T-helper 2 cell treated with Interferon-gamma antibody and Interleukin-4, amounts not matched to agents 100 ng/mL and 5 ng/mL, for 36 hours (primary cell): Measurements from ENCODE around the gene TMEM198. TPM values are rescaled to one million over a fixed set of nuclear protein-coding genes. Genes with fewer than 3 reads are reported as not detected.

Experiments used
- intact Hi-C: fragments of 100-400 bp; cut with micrococcal nuclease; formaldehyde crosslinking; loops from one replicate; pipeline ENCODE4 v1.15.1; 2023
- total RNA-seq: library from RNA; stranded (reverse); gene quantifications from 2 replicates; pipeline ENCODE4 v1.2.3, GENCODE V29; 2022

The TMEM198 gene
- total RNA-seq, 1 donor from 2014 or later, result 0.41 TPM

DNA sequence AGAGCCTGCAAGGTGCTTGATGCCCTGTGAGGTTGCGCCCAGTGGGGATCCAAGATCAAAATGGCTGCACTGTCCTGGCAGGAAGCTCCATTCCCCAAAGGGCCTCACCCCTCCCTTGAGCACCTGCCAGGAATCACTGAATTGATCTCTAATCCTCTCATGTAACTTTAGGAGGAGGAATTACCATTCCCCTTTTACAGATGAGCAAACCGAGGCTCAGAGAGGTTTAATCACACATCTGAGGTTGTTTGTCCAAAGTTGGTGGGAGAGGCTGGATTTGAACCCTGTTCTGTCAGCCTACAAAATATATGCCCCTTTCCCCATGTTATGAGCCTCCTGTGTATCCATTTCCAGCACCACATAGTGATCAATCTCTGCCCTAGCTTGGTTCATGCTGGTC is 19.0 kb upstream of the TMEM198 start:
- intact Hi-C loops, result no loop called here

DNA sequence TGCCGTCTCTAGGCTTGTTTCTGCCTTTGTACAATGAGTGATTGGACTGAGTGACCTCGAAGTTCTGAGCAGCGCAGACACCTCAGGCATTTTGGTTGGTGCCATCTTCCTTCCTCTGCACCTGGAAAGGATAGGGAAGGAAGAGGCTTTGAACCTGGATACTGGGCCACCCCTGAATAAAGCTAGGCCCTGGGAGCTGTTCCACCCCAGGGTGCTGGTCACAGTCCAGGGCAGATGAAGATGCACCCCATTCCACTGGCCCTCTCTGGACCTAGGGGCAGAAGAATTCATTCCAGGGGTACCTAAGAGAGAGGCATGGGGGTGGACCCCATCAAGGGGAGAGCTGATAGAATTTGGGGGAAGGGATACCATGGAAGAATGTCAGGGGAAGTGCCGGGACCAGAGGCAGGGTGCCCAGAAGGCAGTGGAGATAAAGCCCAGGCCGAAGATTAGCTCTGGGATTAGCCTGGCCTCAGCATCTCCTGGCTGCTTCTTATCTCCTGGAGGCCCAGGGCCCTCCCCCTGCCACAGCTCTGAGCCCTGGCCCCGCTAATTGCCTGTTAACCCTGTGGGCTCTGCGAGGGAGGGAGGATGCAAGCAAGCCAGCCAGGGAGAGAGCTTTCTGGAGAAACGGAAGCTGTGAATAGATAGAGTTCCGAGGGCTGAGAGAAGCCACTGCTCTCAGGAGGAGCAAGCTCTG is 18.1 kb upstream of the TMEM198 start:
- intact Hi-C loops, result no loop called here

DNA sequence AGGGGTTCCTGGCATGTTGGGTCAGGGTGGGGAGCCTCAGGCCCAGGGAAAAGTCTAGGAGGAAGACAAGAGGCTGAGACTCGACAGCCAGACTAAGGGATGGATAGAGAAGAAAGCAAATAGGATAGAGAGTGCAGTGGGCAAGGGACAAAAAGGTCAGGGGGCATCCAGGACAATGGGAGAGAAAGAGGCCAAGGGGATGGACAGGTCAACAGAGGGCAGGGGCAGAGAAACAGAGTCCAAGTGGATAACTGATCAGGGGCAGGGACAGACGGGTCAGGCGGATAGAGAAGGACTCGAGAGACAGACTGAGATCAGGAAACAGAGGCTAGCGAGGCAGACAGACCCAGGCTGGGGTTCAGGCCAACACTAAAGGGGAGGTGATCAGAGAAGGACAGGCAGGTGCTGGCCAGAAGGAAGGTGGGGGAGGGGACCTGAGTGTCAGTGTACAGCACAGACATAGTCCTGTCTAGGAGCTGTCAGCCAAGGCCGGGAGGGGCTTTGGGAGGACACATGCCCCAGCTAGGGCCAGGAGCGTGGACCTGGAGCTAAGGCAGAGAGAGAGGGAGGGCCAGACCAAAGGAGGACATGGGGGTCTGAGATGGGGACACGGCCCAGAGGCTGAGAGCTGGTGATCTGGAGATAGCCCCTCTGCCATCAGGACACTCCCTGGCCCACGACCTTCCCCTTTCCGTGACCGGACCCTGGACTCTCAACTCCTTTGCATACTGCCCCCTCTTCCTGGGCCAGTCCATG is 17.3 kb upstream of the TMEM198 start:
- intact Hi-C loops, result no loop called here

DNA sequence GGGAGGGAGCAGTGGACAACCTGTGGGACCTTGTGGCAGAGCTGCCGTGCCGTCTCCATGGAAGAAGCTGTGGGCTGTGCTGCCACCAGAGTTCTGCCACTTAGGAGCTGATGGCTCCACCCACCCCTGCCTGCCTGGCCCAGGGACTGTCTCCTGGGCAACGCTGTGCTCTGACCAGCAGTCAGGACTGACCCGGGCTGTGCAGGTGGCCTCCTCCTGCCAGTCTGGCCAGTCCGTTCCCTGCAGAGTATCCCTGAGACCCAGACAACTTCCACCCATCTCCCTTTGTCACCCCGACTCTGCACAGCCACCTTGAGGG is 16.8 kb upstream of the TMEM198 start:
- intact Hi-C loops, result no loop called here

DNA sequence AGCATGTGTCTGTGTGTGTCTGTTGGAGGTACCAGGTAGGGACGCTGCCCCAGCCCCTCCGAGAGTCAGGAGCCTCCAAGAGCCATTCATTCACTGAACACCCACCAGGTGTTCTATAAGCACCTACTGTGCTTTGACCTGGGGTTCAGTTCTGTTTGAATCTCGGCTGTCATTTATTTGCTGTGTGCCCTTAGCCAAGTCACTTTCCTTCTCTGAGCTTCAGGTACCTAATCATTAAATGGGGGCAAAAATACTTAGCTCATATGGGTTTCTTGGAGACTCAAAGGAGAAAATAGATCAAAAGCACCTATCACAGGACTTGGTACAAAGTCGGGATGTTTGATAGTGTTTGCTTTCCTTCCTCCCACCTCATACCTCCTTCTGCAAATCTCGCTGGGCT is 16.4 kb upstream of the TMEM198 start:
- intact Hi-C loops, result no loop called here

DNA sequence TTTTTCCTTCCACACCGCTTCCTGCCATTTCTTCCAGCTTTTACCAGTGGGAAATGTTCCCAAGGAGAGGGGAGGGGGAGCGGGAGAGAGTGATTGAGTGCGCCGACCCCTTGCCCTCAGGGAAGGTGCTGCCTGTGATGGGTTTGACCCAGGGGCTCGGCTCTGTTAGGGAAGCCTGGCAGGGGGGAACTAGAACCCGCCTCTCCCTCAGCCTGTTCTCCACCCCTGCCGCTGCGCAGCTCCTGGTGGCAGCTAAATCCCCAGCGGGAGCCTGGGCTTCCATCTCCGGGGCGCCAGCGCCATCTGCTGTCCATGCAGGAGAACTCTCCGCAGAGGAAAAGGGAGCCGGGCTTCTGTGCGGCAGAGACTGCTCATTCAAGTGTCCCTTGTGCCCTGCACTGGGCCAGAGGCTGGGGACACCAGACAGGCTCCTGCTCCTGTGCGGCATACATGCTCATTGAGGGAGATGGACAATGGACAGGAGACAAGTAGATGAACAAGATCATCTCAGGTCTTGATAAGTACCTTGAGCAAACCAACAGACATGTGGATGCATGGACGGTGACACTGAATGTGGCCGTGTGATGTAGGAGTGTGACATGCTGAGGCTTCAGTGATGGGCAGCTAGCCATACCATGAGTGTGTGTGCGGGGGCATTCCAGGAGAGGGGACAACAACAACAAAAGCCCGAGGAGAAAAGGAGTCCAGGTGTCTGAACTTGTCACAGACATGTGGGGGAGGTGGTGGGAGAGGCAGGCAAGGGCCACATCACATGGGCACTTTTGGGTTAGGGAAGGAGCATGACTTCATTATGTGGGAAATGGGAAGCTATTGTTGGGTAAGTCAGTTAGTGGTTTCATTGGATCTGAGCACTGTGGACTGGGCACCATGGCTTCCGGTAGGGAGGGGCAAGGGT is 13.5 kb upstream of the TMEM198 start:
- intact Hi-C loops, result loop anchor here (1.0 kb wide), 4 partner anchors 35 to 127 kb away; no protein-coding TSS in a partner anchor

DNA sequence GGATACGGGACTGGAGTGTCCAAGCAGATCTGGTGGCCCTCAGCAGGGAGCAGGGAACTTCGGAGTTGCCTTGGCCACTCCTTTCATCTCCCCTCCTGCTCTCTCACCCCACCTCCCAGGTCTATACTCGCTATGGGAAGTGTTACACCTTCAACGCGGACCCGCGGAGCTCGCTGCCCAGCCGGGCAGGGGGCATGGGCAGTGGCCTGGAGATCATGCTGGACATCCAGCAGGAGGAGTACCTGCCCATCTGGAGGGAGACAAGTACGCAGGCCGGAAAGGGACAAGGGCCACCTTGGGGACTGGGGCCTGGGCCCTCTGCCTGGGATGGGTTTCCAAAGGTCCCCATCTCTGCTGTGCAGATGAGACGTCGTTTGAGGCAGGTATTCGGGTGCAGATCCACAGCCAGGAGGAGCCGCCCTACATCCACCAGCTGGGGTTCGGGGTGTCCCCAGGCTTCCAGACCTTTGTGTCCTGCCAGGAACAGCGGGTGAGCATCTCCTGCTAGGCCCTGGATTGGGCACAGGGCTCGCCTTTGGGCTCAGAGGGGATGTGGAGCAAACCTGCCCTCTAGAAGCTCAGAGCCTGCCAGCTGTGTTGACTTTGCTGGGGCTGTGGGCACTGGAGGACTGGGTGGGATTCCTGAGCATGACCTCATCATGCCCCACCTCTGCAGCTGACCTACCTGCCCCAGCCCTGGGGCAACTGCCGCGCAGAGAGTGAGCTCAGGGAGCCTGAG is 12.0 kb upstream of the TMEM198 start:
- intact Hi-C loops, result no loop called here

DNA sequence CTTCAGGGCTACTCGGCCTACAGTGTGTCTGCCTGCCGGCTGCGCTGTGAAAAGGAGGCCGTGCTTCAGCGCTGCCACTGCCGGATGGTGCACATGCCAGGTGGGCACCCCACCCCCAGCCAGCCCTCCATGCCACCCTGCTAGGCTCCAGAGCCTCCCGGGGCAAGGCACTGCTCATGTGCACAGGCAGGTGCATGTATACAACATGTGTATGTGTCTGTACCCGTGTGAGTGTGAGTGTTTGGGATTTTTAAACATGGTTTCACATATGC is 11.5 kb upstream of the TMEM198 start:
- intact Hi-C loops, result no loop called here

DNA sequence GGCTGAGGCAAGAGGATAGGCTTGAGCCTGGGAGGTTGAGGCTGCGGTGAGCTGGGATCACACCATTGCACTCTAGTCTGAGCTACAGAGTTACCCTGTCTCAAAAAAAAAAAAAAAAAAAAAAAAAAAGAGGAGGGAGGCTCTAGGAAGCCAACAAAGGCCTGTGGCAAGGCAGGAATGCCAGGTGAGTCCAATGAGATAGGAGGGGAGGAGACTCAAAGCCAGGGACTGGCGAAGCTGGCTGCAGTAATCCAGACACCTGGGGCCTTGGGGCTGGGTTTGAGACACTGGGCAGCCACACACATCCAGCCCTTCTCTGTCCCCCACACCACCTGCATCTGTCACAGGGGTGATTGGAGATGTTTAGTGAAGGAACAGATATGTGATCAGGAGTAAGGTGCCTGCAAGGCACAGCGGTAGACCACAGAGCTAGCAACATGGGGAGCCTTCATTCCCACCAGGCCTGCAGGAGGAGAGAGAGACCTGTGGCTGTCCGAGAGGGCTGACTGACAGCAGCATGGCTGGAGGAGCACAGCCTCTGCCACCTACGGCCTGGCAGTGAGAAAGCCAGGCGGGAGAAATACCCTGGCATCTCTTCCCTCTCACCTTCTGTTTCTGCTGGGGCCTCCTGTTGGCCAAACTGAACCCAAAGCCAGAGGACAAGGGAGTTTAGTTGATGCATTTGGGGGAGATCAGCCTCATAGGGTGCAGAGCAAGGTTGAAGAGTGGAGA is 9.7 kb upstream of the TMEM198 start:
- intact Hi-C loops, result no loop called here

DNA sequence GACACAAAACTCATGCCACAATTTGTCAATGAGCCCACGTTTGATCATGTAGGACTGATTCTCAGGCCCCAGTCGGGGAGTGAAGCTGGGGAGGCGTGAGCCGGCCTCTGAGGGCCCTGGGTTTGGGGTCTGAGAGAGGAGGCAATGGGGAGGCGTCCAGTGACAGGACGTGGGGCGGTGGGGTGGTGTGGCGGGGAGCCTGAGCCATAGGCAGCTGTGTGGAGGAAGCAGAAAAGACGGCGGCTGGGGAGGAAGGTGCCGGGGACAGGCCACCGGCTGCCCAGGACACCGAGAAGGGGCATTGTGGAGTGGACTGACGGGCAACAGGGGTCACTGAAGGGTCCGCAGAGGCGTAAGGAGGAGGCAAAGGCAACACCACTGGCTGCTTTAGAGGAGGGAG is 7.4 kb upstream of the TMEM198 start:
- intact Hi-C loops, result no loop called here

DNA sequence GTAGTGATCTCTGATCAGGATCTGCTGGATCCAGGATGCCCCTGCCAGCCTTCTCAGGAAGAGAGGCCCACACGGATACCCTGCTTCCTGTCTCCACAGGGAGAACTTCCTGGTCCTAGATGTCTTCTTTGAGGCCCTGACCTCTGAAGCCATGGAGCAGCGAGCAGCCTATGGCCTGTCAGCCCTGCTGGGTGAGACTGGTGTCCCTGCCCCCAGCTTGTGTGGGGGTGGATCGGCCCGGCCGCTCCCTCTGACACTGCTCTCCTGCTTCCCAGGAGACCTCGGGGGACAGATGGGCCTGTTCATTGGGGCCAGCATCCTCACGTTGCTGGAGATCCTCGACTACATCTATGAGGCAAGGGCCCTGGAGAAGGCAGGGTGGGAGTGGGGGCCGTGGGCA is 6.9 kb upstream of the TMEM198 start:
- intact Hi-C loops, result no loop called here

DNA sequence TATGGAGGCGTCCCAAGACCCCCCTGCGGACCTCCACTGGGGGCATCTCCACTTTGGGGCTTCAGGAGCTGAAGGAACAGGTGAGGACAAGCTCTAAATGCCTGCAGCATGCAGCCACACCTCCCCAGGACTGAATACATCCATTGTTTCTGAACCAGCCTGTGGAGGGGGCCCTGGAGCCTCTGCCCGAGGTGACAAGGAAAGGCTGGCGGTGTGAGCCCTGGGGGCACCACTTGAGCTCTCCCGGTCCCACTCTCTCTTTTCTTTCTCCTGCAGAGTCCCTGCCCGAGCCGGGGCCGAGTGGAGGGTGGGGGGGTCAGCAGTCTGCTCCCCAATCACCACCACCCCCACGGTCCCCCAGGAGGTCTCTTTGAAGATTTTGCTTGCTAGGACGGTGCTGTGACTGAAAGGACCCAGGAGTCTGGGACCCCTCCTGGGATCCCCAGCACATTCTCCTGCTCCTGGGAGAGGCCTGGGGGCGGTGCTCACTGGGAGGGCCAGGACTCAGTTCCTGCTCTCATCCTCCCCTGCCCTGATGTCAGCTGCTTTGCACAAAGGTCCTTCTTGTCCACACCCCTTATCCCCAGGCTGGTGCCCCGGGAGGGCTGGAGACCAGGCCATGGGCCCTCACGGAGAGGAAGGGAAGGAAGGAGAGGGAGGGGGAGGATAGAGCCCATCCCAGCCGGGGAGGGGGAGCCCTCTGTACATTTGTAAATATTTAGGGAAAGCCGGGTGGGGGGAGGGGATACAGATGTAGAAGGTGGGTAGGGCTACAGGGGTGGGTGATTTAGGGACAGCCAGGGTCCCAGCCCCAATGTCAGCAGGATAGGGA is 6.0 kb upstream of the TMEM198 start:
- intact Hi-C loops, result no loop called here

DNA sequence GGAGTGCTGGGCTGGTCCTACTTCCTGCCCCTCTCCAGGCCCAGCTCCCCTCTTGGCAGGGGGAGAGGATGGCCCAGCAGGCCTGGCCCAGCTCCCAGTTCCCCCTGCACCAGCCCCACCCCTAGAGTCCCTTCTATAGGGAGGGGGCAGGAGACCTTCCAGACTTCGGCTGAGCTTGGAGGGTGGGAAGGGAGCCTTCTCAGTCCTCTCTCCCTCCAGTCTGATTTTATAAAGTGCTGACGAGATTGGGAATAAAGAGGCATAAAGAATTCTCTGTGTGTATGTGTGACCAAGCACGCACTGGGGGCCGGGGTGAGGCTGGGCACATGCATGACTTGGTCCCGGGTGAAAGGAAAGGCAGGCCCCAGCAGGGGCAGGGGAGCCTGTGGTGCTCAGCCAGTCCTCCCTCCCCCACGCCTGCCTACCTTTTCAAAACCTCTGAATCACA is 5.3 kb upstream of the TMEM198 start:
- intact Hi-C loops, result no loop called here

DNA sequence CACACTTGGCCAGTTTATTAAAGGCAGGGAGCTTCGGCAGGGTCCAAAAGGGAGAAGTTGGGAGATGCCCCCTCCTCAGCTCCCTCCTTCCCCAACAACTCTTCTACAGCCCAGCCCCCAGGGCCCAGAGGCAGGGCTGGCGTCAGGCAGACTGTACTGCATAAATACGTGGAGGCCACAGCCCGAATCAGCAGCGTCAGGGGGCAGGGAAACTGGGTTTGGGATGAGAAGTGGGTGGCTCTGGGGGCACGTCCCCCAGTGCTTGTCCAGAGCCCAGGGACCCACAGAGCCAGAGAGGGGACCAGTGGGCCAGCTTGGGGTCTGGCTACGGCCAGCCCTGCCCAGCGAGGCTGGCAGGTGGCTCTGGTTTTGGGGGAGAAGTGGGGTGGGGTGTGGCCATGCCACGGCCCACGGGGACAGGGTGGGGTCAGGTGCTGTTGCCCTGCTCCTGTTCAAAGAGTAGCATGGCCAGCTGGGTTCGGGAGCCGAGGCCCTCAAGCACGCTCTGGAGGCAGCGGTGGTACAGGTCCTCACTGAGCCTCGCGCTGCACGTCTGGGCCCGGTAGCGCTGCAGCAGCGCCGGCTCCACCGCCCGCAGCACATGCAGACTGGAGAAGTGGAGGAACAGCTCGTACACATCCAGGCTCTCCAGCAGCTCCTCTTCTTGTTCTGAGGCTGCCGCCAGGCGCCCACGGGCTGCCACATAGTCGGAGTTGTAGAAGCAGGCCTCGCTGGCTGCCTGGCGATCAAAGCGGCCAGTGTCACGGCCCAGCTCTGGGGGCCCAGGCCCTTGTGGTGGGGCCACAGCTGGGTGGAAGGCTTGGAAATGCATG is 4.7 kb upstream of the TMEM198 start:
- intact Hi-C loops, result no loop called here

DNA sequence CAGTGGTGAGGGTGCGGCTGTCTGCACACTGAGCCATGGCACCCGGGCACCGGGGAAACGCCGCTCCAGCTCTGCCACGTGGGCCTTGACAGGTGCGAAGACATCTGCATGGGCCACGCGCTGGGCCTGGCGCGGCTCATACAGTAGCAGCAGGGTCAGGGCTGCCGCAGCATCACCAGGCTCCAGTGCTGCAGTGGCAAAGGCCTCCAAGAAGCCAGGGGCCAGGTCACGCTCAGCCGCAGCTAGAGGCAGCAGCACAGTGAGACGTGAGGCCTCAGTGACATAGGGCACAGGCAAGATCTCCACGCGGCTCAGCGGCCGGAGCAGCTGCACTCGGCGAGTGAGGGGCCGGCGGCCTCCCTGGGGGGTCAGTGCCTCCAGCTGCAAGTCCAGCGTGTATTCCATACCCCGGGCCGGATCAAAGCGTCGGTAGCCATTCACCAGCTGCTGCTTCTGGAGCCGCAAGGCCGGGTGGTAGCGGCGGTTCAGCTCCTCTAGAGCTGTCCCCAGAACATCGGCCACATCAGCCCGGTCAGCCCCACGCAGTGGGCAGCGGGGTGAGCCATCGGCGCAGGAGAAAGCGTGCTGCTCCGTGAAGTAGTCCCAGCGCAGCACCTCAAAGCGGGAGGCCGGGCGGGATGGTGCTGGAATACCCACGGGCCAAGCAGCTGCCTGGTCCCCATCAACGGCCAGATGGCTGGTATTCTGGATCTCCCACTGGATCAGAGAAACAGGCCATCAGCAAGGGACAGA is 3.7 kb upstream of the TMEM198 start:
- intact Hi-C loops, result loop anchor here (5.0 kb wide), 2 partner anchors 363 to 1268 kb away; partner anchors contain the start of genes AAMP, CNPPD1, PNKD and RETREG2

DNA sequence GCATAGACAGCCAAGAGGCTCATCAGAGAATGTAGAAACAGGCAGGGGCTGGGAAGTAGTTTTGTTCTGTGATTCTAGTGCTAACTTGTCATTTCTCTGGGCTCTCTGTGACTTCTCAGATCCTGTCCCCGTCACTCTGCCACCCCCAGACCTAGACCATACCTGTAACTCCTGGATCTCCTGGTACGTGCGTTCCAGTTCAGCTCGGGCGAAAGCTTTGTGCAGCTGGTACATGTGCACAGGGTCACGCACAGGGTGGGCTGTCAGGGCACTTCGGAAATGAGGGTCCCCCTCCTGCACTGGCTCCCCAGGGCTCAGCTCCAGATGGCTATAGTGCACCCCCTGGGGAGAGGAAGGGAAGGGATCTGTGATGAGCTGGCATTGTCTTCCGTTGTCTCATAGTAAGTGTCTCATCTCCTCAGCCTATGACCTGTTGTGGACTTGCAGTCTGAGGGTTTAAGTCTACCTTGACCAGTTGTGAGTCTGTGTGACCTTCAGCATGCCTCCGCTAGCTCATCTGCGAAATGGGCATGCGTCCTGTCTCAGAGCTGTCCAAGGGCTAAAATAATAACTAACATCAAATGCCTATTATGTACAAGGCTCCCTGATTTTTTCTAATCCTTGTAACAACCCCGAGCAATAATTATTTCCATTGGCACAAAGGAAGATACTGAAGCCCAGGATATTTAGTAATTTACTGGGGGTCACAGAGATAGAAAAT is 2.9 kb upstream of the TMEM198 start:
- intact Hi-C loops, result loop anchor here (1.0 to 5.0 kb wide), 4 partner anchors 101 to 1269 kb away; partner anchors contain the start of genes AAMP, CNPPD1, PNKD and RETREG2

DNA sequence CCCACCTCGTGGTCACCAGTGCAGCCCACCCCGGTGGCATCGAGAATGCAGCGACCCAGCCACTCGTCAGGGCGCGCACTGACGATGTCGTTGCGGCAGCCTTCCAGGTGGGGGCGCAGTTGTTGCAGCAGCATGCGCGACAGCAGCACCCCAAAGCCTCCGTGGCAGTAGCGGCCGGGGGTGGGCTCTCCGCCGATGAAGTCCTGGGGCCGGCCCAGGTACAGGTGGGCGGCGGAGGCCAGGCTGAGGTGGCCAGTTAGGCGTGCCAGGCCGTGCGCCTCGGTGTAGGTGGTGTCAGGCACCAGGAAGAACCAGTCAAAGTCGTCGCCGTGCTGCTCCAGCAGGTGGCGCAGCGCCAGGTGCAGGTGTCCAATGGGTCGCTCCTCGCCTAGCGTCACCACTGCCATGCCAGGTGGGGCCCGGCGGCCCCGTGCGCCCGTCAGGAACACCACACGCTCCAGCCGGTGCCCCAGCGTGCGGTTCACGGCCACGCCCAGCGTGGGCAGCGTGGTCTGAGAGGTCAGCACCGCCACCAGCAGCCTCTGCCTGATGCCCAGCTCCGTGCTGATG is 2.1 kb upstream of the TMEM198 start:
- intact Hi-C loops, result loop anchor here (1.0 to 5.0 kb wide), 5 partner anchors 101 to 1269 kb away; partner anchors contain the start of genes AAMP, CNPPD1, NHEJ1 and PNKD
